Adipose tissue (tissue), 3 donors: ENCODE data around the gene RAP2B. TPM values are rescaled to one million over a fixed set of nuclear protein-coding genes. Genes with fewer than 3 reads are reported as not detected.
A peak's percentile ranks its signal among the peaks of the same experiment; 100 is the strongest.

ENCODE experiments used
- H3K27ac ChIP-seq: one replicate; pipeline ENCODE4 v1.5.1; 2013; ENCODE audit warnings: low read depth, low read length
- WGBS, 3 donors: extraction: QIAGEN DNeasy Blood & Tissue Kit; methylation state at CpG; one replicate each; pipeline ENCODE4 v1.1.7; 2013; 5-methylcytosine and 5-hydroxymethylcytosine counted together
- polyA plus RNA-seq, 3 donors: library from polyadenylated mRNA; stranded (reverse); fragments of 200-250 nt; gene quantifications; one replicate each; pipeline ENCODE4 v1.2.3, GENCODE V29; 2013
- donor health status: healthy with polysubstance abuse.
- donor health status: Bipolar disorder and iron deficiency.
- donor health status: healthy.

The RAP2B gene
- polyA plus RNA-seq, 3 donors: 1.4 to 5.7 (median 4.5) TPM

DNA sequence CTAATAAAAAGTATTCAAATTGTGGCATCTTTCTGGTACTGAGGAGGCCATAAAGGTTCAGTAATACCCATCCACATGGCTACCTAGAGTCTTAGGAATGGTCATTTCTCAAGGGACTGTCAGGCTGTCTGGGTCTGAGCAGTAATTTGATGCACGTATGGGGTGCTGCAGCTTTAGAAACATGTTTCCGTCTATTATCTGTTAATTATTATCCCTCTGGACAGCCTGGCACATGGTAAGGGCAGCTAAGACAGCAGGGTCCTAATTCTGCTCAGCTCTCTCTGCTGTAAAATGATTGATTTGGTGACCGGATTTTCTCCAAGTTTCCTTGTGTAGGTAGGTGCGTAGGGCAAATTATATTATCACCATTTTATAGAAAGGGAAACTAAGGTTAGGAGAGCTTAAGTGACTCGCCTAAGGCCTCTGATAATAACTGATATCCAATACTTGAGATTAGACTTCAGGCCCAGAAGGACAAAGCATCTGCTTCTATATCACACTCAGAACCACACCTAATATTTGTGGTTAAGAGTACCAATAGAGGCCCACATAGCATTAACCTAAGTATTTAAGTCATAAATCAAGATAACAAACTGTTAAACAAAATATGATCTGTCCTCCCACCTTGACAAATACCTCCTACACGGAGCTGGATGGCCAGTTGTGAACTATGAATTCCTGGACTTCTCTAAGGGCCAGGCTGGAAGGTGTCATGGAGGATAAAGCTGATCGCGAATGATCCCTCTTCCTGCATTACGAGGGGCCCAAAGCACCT is 2.9 kb upstream of the RAP2B start:
- 86 to 91% (median 87%) methylated on average over 9 of the region's 9 CpGs for WGBS, 3 donors
- no peak overlapping the region for H3K27ac ChIP-seq

DNA sequence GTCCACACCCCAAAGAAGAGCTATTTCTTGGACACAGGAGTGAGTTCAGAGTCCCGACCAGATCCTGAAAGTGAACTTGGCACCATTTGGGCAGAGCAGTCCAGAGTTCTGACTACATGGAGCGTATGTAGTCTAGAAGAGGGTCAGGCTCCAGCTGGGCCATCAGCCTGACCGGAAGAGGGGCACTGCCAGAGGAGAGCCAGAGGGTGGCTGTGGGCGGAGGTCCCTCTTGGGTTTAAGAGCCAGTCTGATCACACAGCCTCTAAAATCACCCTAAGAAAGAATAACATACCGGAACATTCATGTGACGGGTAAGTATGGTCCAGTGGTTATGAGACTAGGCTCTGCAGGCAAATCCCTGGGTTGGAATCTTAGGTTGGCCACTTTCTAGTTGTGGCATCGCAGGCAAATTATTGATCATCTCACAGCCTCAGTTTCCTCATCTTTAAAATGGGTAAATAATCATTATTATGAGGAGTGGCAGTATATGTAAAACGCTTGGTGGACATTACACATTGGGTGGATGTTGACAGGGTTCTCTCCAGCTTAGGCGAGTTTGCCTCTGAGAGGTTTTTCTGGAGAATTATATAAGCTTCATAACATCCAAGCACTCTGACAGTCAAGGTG is 2.1 kb upstream of the RAP2B start:
- WGBS, 3 donors: 80 to 81% (median 80%) methylated on average over 9 of the region's 9 CpGs
- no peak overlapping the region for H3K27ac ChIP-seq

DNA sequence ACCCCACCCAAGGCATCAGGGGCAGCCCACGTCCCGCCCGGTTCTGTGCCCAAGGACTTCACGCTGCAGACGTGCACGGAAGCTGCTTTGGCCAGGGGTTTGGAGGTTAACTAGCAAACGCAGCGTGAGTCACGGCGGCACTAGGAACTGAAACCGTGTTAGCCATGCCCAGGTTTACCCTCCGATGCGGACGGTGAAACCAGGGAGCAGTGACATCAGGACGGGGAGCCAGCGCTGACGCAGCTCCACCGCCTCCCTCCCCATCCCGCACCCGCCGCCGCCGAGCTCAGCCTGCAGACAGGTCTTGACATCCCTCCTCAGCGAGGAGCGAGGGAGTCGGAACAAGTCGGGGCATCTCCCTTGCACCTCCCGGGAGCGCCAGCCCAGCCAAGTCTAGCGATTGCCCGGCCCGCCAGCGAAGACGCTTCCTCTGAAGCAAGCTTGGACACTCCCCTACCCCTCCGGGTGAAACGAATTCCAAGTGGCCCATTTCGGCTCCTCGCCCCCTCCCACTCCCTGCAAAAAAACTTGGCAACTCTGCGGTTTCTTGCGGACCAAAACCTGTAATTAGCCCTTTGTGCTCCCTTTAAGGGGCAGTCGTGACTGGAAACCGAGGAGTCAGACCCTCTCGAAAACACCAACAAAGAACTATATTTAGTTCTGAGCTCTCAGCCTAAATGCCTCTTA is 1.4 kb upstream of the RAP2B start:
- WGBS, 3 donors: 0 to 1% (median 1%) methylated on average over 43 of the region's 43 CpGs
- no peak overlapping the region for H3K27ac ChIP-seq

DNA sequence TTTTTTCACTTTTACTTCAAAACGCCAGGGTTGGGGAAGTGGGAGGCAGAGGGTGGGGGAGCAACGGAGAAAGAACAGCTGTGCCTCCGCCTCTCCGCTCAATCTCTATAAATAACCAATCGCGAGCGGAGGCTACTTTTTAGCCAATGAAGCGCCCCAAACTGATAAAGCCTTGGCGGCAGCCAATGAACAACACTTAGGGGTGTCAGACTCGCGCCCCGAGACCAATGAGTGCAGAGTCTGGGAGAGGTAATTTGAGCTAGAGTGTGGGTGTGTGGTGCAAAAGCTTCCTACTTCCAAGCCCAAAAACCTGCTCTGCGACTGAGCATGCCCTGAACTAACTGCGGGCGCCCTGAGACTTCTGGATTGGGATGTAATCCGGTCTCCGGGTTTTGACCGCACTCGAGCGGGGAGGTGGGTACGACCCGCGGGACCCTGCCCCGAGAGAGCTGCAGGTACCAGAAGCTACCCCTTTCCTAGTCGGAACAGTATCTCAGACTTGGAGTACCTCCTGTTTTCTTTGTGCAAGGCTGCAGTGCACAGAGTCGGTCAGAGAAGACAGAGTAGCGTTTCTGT is 800 bp upstream of the RAP2B start:
- 0 to 1% (median 0%) methylated on average over 27 of the region's 27 CpGs for WGBS, 3 donors
- no peak overlapping the region for H3K27ac ChIP-seq

DNA sequence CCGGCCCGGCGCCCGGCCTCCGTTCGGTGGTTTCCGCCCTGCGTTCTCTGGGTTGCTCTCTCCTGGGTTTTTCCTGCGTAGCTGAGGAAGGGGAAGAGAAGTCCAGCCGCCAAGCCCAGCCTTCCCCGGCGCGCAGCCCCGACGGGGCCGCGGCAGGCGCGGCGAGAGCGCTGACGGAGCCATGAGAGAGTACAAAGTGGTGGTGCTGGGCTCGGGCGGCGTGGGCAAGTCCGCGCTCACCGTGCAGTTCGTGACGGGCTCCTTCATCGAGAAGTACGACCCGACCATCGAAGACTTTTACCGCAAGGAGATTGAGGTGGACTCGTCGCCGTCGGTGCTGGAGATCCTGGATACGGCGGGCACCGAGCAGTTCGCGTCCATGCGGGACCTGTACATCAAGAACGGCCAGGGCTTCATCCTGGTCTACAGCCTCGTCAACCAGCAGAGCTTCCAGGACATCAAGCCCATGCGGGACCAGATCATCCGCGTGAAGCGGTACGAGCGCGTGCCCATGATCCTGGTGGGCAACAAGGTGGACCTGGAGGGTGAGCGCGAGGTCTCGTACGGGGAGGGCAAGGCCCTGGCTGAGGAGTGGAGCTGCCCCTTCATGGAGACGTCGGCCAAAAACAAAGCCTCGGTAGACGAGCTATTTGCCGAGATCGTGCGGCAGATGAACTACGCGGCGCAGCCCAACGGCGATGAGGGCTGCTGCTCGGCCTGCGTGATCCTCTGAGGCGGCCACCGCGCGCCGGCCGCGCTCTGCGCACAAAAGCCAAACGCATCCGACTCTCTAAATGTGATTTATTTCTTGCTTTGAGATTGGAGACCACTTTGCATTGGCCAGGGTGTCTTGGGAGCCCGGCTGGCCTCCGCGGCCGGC is 727 bp downstream of the RAP2B start:
- WGBS, 3 donors: 0% methylated on average over 78 to 86 of the region's 86 CpGs
- peak overlapping the region; percentile 86 for H3K27ac ChIP-seq

DNA sequence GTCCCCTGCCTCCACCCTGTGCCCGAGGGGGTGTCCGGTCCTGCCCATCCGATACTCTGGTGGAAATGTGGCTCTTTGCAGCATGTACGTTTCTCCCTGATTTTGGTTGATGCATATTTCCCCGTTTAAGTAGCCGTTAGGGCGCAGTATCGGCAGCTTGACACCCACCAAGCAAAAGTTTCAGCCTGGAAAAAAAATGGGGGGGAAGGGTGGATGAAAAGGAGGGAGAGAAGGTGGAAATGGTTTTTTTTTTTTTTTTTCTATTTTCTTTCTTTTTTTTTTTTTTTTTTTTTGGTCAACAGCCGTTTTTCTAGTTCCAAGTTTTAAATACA is 1.3 kb downstream of the RAP2B start:
- WGBS, 3 donors: 0 to 10% (median 0%) methylated on average over 9 of the region's 9 CpGs
- H3K27ac ChIP-seq: no peak overlapping the region

DNA sequence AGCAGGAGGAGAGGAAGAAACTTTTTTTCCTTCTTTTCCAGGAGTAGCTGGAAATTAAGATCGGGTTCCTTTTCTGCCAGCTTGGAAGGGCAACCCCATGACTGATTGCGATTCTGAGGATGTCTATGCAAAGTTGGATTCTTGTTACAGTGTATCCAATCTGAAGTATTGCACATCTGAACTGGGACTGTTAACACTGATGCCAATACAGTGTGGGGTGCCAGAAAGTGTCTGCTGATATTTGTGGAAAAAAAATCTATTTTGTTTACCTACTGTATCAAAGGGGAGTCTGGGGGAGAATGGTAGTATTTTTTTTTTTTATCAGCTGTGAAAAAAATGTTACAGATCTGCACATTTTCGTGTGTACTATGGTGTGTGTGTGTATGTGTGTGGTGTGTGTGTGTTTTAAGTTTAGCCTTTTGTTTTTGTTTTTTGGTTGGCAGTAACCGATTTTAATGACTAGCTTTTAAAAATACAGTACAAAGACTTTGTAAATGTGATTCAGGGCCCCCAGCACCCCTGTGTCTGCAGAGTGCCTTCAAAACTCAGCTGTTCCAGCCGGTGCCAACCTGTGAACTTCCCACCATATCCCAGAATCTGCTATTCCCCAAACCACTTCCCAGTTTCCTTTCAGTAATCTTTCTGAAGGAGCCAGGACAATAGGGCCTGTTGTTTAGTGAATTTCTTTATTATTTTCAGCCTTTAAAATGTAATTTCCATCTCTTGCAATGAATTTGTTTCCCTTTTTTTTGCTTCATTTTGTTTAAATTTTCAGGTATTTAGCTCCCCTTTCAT is 1.9 kb downstream of the RAP2B start:
- no peak overlapping the region for H3K27ac ChIP-seq
- WGBS, 3 donors: 9 to 21% (median 9%) methylated on average over 5 of the region's 5 CpGs

DNA sequence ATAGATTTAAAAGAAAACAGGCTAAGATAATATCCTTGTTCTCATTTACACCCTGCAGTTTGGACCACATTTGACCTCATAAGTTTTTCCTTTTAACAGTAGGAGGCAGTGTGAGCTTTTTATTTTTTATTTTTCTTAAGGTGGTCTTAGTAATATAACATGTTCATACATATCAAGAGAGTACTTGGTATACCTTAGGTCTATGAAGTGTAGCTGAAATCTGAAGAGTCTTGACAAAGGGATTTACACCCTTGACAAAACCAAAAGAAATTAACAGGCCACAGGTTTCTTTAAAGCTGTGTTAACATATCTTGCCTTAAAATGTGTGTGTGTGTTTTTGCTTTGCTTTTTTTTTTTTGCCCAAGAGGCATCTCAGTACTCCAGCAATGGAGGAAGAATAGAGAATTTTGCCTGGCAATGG is 3.2 kb downstream of the RAP2B start:
- no peak overlapping the region for H3K27ac ChIP-seq

DNA sequence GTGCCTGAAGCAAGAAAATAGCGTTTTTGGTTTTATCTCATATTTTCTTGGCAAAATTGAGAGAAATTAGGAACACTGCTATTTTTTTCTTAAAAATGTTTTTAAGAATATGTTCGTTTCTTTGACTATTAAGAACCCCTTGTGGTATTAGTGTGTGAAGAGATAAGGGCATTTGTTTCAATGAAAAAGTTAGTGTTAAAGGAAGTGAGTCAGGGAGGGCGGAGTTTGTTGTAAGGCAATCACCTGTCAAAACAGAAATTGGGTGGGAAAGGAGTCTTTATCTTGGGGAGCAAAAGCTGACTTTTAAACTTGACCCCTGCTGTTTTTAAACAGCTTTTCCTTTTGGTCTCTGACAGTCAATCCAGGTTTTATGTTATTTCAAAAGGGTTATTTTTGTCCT is 4.2 kb downstream of the RAP2B start:
- no peak overlapping the region for H3K27ac ChIP-seq
- 32 to 78% (median 36%) methylated on average over 3 of the region's 3 CpGs for WGBS, 3 donors

DNA sequence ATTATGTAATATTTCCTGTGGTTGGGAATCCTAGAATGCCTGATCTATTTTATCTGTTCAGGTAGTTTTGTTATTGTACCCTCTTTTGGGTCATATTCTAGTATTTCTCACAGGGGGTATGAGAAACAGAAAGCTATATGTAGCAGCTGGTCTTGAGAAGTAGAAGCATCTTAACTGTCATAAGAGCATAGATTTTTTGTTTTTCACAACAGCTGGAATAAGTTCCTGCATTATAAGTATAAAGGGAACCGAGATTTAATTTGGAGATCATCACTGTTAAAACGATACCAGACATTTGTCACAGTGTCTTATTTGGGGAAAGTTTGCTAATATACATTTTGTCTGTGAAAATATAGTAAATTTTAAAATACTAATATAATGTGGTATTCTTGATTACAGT is 4.8 kb downstream of the RAP2B start:
- 74 to 83% (median 75%) methylated on average over 2 of the region's 2 CpGs for WGBS, 3 donors
- H3K27ac ChIP-seq: no peak overlapping the region

DNA sequence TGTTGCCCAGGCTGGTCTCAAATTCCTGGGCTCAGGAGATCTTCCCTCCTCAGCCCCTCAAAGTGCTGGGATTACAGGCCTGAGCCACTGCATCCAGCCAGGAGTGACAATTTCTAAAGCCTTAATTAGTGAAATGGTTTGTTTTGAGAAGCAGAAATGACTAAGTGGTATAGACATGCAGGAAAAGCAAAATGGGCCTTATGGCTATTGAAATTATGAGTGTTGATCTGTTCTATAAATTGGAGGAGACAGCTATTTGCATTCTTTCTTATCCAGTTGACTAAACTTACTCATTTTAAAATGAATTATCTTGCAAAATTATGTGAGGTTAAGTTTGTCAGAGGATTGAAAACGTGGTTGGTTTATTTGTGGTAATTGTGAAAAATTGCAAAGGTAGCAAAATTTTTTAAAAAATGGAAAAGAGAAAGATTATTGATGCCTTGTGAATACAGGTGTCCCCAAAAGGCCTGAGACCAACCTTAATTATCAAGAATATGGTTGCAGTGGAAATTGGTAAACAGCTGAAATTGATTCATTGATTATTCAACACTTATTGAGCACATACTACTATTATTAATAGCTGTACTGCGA is 7.9 kb downstream of the RAP2B start:
- no peak overlapping the region for H3K27ac ChIP-seq
- 88 to 96% (median 92%) methylated on average over 2 of the region's 2 CpGs for WGBS, 3 donors

DNA sequence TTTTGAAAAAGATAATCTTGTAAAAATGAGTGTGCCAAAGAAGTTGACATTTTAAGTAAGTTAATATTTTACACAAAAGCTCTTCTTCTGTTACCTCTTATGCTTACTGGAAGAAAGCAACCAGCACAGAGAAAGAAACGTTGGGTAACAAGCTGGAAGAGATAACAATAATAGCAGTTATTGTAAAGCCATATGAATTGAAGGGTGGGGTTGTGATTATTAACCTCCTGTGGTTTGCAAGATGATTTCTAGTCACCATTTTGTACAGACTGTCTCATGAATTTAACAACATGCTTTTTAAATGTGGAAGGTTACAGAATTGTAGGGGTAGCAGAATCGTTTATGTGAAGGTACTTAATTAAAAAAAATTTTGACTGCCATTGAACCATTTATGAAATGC is 9.2 kb downstream of the RAP2B start:
- WGBS, 3 donors: 62 to 69% (median 67%) methylated on average over 2 of the region's 2 CpGs
- H3K27ac ChIP-seq: no peak overlapping the region

DNA sequence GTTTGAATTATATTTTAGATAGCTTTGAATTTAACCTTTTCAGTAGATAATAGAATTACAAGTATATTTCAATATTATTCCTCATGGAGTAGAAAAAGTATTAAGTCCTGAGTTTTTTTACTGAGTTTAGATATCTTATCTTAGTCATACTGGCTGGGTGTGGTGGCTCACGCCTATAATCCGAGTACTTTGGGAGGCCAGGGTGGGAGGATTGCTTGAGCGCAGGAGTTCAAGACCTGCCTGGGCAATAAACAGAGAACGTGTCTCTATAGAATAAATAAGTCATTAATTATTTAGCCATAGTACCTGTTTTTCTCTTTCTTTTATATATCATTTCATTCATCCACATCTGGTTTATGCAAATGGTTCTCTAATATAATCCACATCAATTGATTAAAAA is 9.9 kb downstream of the RAP2B start:
- WGBS, 3 donors: 87 to 91% (median 90%) methylated on average over 4 of the region's 4 CpGs

DNA sequence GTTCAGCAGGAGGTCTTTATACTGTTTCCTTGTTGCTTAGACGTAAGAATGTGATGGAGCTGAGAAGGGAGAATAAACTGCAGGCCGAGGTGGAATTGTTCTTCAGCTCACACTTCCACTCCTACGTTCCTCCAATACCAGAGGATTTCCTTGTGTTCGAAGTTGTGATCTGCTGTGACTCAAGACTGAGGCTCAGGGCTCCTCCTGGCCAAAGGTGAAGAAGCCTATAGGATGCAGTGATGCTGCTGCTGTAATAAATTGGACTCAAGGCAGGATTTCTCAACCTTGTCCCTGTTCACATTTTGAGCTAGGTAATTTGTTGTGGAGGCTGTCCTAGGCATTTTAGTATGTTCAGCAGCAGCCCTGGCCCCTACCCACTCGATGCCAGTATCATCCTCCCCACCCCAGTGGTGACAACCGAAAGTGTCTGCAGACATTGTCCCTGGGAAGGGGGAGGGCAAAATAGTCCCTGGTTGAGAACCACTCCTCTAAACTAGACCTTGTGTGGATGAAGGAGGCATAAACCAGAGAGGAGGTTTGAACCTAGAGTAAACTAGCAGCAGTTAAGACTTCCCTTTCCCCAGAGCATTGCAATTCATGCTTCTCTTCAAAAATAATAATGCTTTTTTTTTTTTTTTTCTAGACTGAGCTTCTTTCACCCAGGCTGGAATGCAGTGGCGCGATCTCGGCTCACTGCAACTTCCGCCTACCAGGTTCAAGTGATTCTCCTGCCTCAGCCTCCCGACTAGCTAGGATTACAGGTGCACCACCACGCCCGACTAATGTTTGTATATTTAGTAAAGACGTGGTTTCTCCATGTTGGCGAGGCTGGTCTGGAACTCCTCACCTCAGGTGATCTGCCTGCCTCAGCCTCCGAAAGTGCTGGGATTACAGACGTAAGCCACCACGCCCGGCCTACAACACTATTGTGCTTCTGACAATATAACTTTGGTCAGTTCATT is 11.1 kb downstream of the RAP2B start:
- no peak overlapping the region for H3K27ac ChIP-seq
- 89 to 94% (median 90%) methylated on average over 19 of the region's 19 CpGs for whole genome bisulfite sequencing, 3 donors

More for the DNA sequence above, 9.9 kb downstream of the RAP2B start:
- no peak overlapping the region for H3K27ac ChIP-seq

DNA sequence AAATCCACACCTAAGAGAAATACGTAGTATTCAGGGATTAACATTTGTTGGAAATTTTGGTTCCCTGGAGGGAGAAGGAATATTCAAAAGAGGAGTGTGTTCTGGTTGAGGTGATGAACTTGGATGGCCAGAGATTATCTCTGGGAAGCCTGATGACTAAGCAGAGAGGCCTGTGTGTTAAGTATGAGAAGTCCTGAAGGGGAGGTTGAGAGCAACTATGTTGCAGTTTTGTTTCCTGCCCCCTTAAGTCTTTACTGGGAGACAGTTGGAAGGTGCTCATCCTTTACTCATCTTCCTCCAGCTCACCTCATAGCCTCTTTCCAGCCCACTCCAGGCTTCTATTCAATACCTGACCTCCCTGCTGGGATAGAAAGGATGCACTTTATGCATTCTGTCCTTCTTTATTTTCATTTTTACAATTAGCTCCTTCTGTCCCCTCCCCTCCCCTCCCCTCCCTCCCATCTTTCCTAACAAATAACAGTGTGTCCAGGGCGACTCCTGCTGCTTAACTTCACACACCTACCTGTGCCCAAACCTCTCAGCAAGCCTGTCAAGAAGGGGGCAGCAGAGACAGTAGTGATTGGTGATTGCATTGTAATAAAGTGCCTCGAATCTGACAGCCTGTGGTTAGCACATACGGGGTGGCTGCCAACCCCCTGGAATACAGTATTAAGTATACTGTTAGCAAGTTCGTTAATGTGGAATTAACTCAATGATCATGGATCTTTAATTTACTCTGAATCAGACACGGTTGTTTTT is 11.9 kb downstream of the RAP2B start:
- H3K27ac ChIP-seq: no peak overlapping the region
- WGBS, 3 donors: 65 to 68% (median 66%) methylated on average over 6 of the region's 6 CpGs

DNA sequence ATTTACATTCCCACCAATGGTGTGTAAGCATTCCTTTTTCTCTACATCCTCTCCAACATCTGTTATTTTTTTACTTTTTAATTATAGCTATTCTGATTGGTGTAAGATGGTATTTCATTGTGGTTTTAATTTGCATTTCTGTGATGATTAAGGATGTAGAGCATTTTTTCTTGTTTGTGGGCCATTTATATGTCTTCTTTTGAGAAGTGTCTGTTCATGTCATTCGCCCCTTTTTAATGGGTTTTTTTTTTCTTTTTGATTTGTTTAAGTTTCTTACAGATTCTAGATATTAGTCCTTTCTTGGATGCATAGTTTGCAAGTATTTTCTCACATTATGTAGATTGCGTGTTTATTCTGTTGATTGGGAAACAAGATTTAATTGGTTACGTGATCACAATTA is 14.2 kb downstream of the RAP2B start:
- 94 to 97% (median 95%) methylated on average over 3 of the region's 3 CpGs for WGBS, 3 donors

More for the DNA sequence above, 14.2 kb downstream of the RAP2B start:
- H3K27ac ChIP-seq: no peak overlapping the region
